Neural cell (in vitro differentiated cells): ENCODE data around the gene HYAL1. TPM values are rescaled to one million over a fixed set of nuclear protein-coding genes. Genes with fewer than 3 reads are reported as not detected.

Experiments
- H2AFZ ChIP-seq: fragments of 200-600, 300-800 bp; sonication (generic), shearing (Covaris generic); 2 replicates; pipeline ENCODE4 v1.6.0; 2014; ENCODE audit warnings: low read depth, mild to moderate bottlenecking, antibody characterized with exemption, low read length, moderate library complexity
- H3F3A ChIP-seq: fragments of 200-600 bp; shearing (Covaris generic); 2 replicates; pipeline ENCODE4 v1.6.1; 2016; ENCODE audit warnings: mild to moderate bottlenecking, moderate library complexity, mixed read lengths, antibody characterized with exemption, low read length; ENCODE audit not compliant: insufficient read depth, poor library complexity, severe bottlenecking
- H3K27ac ChIP-seq: fragments of 200-600, 300-800 bp; sonication (generic), shearing (Covaris generic); 2 replicates; pipeline ENCODE4 v1.5.1; 2014; ENCODE audit warnings: mild to moderate bottlenecking, low read length, moderate library complexity
- H3K27me3 ChIP-seq: fragments of 300-800, 200-600 bp; sonication (generic), shearing (Covaris generic); 2 replicates; pipeline ENCODE4 v1.6.0; 2014; ENCODE audit warnings: mild to moderate bottlenecking, low read depth, low read length, moderate library complexity; ENCODE audit not compliant: insufficient read depth
- H3K36me3 ChIP-seq: fragments of 300-800, 200-600 bp; sonication (generic), shearing (Covaris generic); 2 replicates; pipeline ENCODE4 v1.5.1; 2014; ENCODE audit warnings: mild to moderate bottlenecking, antibody characterized with exemption, low read length, moderate library complexity; ENCODE audit not compliant: insufficient read depth
- H3K4me2 ChIP-seq: fragments of 300-800, 200-600 bp; sonication (generic), shearing (Covaris generic); 2 replicates; pipeline ENCODE4 v1.6.0; 2014; ENCODE audit warnings: mild to moderate bottlenecking, low read length
- H3K4me3 ChIP-seq: fragments of 300-800, 200-600 bp; sonication (generic), shearing (Covaris generic); 2 replicates; pipeline ENCODE4 v1.5.1; 2014; ENCODE audit warnings: mild to moderate bottlenecking, low read length, moderate library complexity
- H3K79me2 ChIP-seq: fragments of 200-600 bp; shearing (Covaris generic); replicated peaks from 2 replicates; pipeline ENCODE4 v1.6.0; 2014; ENCODE audit warnings: mild to moderate bottlenecking, low read length, moderate library complexity; ENCODE audit not compliant: insufficient read depth
- H3K9ac ChIP-seq: fragments of 300-800, 200-600 bp; sonication (generic), shearing (Covaris generic); 2 replicates; pipeline ENCODE4 v1.6.1; 2016; ENCODE audit warnings: mild to moderate bottlenecking, low read length, mixed read lengths
- H3K9me2 ChIP-seq: fragments of 200-600 bp; shearing (Covaris generic); 2 replicates; pipeline ENCODE4 v1.6.1; 2016; ENCODE audit warnings: mild to moderate bottlenecking, low read length, mixed read lengths; ENCODE audit not compliant: insufficient read depth
- H3K9me3 ChIP-seq: fragments of 200-600, 300-800 bp; sonication (generic), shearing (Covaris generic); 2 replicates; pipeline ENCODE4 v1.6.1; 2016; ENCODE audit warnings: mild to moderate bottlenecking, mixed run types, low read length, moderate library complexity, mixed read lengths
- H4K20me1 ChIP-seq: fragments of 200-600 bp; shearing (Covaris generic); 2 replicates; pipeline ENCODE4 v1.6.1; 2016; ENCODE audit warnings: mild to moderate bottlenecking, mixed run types; ENCODE audit not compliant: insufficient read depth
- EP300 ChIP-seq: fragments of 450-650 bp; conservative IDR thresholded peaks from 2 replicates; pipeline ENCODE4 v1.6.1; 2014; ENCODE audit warnings: antibody characterized with exemption, mild to moderate bottlenecking, moderate library complexity; ENCODE audit not compliant: poor library complexity, severe bottlenecking
- EZH2 ChIP-seq: fragments of 200-600, 300-800 bp; shearing (Covaris generic), sonication (generic); IDR thresholded peaks from 2 replicates; pipeline ENCODE4 v1.6.1; 2014; ENCODE audit warnings: antibody characterized with exemption, low read length, borderline replicate concordance, mild to moderate bottlenecking; ENCODE audit not compliant: insufficient read depth, poor library complexity, severe bottlenecking
- MXI1 ChIP-seq: fragments of 450-650 bp; conservative IDR thresholded peaks from 2 replicates; pipeline ENCODE4 v1.6.1; 2014; ENCODE audit warnings: antibody characterized with exemption, mild to moderate bottlenecking; ENCODE audit not compliant: poor library complexity, severe bottlenecking
- POLR2AphosphoS5 ChIP-seq: IDR thresholded peaks from 2 replicates; pipeline ENCODE4 v1.6.1; 2012
- RAD21 ChIP-seq: fragments of 450-650 bp; conservative IDR thresholded peaks from 2 replicates; pipeline ENCODE4 v1.6.1; 2014; ENCODE audit warnings: antibody characterized with exemption, mild to moderate bottlenecking, moderate library complexity
- REST ChIP-seq: IDR thresholded peaks from 2 replicates; pipeline ENCODE4 v1.6.1; 2012; ENCODE audit warnings: borderline replicate concordance
- SMC3 ChIP-seq: fragments of 450-650 bp; conservative IDR thresholded peaks from 2 replicates; pipeline ENCODE4 v1.6.1; 2014; ENCODE audit warnings: antibody characterized with exemption, mild to moderate bottlenecking, moderate library complexity; ENCODE audit not compliant: poor library complexity
- TAF1 ChIP-seq: IDR thresholded peaks from 2 replicates; pipeline ENCODE4 v1.6.1; 2012; ENCODE audit warnings: low read depth
- polyA plus RNA-seq: library from polyadenylated mRNA; depleted of rRNA; stranded (reverse); fragments of >200 nt; gene quantifications from 2 replicates; pipeline ENCODE4 v1.2.3, GENCODE V29; 2014

HYAL1 gene
- polyA plus RNA-seq, 1 donor from 2014 or later: 2.2 TPM

GRCh38 chr3:50342813-50343633, 39.6 kb upstream of the HYAL1 start:
- Histone ChIP-seq H3K27ac (no peak overlapping the region), H3K27me3 (peaks cover 43% of the 10 kb centered on the region), H3K36me3 (no peaks in the 10 kb centered on the region), H3K9me3 (no peaks in the 10 kb centered on the region), H3K4me3 (no peak overlapping the region), H3K79me2 (no peaks in the 10 kb centered on the region), H3F3A (no peaks in the 10 kb centered on the region), H3K9ac (no peak overlapping the region), H4K20me1 (no peaks in the 10 kb centered on the region), H2AFZ (no peak overlapping the region), H3K4me2 (no peak overlapping the region), H3K9me2 (no peaks in the 10 kb centered on the region)
- TF ChIP-seq EP300 (no peak), POLR2AphosphoS5 (no peak), EZH2 (no peak), REST (no peak), RAD21 (no peak), MXI1 (no peak), TAF1 (no peak)

GRCh38 chr3:50341996-50342650, 38.7 kb upstream of the HYAL1 start:
- Histone ChIP-seq H3K27me3 (peaks cover 43% of the 10 kb centered on the region), H3K9me3 (no peaks in the 10 kb centered on the region), H3K9ac (no peak overlapping the region), H3K4me2 (no peak overlapping the region), H3K27ac (no peak overlapping the region), H3F3A (no peaks in the 10 kb centered on the region), H3K79me2 (no peaks in the 10 kb centered on the region), H3K36me3 (no peaks in the 10 kb centered on the region), H3K9me2 (no peaks in the 10 kb centered on the region), H4K20me1 (no peaks in the 10 kb centered on the region), H2AFZ (no peak overlapping the region), H3K4me3 (no peak overlapping the region)
- TF ChIP-seq REST (no peak), EZH2 (no peak), EP300 (no peak), RAD21 (no peak), SMC3 (no peak), POLR2AphosphoS5 (no peak)
